22Rv1 (cell line): ENCODE results near the gene PRR20G.

Source experiments
- ZFX ChIP-seq: fragments of 450-650 bp; IDR thresholded peaks from 2 replicates; pipeline ENCODE4 v1.6.1; 2017; ENCODE audit warnings: antibody characterized with exemption, borderline replicate concordance
- TF ChIP-seq, protein P1 (sequence below): fragments of 450-650 bp; IDR thresholded peaks from 2 replicates; pipeline ENCODE4 v1.5.1; 2017; ENCODE audit warnings: mild to moderate bottlenecking

DNA sequence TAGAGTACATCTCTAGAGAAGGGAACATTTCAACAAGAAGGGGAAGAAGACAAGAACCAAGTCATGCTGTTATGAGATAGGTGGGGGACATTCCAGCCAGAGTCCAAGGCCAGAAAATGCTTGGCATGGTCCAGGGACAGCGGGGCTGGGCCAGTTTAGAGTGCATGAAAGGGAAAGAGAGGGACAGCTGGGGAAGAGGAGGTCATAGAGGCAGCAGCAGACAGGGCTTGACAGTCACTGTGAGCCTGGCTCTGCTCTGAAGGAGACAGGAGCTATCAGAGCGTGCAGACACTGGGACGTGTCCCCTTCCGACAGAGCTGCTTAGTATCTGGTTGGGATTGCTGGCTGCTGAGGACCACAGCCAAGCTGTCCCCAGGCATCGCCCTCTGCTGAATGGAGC lies 35.7 kb upstream of the PRR20G start:
- TF ChIP-seq, protein P1, sequence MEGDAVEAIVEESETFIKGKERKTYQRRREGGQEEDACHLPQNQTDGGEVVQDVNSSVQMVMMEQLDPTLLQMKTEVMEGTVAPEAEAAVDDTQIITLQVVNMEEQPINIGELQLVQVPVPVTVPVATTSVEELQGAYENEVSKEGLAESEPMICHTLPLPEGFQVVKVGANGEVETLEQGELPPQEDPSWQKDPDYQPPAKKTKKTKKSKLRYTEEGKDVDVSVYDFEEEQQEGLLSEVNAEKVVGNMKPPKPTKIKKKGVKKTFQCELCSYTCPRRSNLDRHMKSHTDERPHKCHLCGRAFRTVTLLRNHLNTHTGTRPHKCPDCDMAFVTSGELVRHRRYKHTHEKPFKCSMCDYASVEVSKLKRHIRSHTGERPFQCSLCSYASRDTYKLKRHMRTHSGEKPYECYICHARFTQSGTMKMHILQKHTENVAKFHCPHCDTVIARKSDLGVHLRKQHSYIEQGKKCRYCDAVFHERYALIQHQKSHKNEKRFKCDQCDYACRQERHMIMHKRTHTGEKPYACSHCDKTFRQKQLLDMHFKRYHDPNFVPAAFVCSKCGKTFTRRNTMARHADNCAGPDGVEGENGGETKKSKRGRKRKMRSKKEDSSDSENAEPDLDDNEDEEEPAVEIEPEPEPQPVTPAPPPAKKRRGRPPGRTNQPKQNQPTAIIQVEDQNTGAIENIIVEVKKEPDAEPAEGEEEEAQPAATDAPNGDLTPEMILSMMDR, result no peak
- no peak for TF ChIP-seq ZFX
